ENCODE data around the gene HECTD4.
"Not testable (repeated sequence)": the region's sequence is repeated elsewhere in the genome, so short reads cannot be mapped to it uniquely, and the experiment has no call there.

HECTD4 gene

DNA sequence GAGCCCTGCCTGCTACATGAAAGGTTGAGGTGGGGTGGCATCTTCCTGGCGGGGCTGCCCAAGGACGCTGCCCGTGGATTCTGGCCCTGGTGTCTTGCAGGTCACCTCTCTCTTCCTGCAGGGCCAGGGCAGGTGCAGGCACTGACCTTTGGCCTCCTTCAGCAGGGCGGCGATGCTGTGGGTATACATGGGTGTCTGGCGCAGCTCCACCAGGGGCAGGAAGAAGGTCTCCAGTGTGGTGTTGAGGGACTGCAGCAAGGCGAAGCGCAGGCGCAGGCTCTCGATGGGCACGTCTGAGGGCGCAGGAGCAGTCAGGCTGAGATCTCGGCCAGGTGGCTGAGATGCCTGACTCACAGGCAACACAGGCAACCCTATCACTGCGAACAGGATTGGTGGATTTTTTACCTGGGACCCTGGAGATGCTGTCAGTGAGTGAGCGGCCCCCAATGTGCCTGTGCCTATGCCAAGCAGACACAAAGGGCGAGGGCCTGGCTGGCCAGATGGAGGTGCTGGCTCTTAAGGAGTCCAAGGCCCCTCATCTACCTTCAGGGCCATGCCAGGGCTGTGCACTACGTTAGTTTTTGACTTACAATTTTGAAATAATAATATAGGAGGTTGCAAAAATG lies 211.1 kb downstream of the HECTD4 start:
- no peak for DNase-seq

DNA sequence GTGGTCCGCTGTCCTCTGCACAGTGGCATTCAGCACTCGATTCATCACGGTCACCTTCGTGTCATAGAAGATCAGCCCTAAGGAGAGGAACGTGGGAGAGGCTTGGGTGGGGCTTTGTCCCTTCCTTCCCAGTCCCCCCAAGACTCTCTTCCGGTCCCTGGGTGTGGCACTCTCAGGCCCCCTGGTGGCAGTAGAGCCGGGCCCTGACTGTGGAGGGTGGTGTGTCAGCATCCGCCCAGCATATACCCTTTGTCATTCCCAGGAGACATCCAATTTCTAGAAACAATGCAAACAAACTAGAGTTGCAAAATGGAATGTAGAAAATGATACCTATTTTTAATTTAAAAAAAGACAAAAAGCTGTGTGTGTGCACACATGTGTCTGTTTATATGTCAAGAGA lies 211.9 kb downstream of the HECTD4 start:
- peak; percentile 31 to 46 for DNase-seq

DNA sequence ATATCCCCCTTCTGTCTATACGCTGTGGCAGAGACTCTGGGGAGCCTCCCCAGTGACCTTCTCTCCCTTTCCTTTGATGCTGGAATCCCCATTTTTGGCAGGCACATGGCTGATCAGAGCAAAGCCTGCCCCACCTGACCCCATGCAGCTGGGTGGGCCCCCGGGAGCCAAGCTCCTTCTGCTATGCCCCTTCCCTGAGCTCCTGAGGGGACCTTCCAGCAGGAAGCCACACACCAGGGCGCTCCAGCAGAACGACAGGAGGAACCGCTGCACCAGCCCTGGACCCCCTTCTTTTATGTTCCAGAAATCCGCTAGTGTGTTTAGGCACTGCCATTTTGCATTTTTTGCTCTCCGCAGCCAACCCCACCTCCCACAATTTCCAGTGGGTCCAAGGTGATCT lies 212.3 kb downstream of the HECTD4 start:
- no peak for DNase-seq

DNA sequence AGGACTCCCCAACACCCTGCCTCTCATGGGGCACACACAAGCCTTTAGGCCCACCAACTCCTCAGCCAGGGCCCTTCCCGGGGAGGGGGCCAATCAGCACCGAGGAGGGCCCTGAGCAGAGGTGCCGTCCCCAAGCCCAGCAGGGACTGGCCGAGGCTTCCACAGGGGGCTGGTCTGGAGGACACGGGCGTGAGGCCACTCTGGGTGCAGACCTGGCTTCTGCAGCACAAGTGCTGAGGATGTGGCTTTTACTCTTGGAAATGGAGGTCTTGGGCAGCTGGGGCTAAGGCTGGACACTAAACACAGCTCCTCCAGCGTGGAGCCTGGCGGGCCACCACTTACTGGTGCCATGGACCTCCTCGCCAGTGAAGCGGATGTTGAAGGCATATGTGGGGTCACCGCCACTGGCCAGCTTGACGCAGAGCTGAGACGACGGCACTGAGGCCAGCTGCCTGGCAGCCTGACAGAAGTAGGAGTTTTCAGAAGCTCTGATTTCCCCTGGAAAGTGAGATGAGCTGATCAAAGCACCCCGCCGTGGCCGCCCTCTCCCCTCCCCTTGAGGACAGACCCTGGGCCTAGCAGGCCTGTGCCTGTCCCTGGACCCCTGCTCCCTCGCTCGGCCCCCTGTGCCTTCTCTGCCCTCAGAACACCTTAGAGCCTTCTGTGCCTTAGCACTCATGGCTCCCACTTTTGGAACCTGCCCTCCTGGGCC lies 212.9 kb downstream of the HECTD4 start:
- no peak for DNase-seq

DNA sequence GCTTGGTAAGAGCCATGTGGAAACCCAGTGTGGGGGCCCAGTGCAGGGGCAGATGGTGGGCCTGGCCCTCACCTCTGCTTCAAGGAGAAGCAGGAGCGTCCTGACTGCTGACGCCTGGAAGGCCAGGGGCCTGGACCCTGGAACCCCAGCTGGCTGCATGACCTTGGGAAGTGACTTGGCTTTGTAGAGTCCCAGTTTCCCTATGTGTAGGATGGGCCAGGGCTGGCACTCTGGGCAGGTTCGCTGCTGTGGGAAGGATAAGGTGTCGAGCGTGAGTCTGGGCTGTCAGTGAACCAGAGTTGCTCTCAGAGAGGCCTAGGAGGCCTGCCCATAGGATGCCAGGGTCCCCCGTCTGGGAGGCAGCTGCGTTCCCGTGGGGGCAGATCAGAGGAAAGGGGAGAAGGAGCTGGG lies 213.7 kb downstream of the HECTD4 start:
- DNase-seq: no peak

- no peak for DNase-seq
Measured at GRCh38 chr12:112167718-112168525, 214.3 kb downstream of the HECTD4 start.

- DNase-seq: no peak
Measured at GRCh38 chr12:112167031-112167461, 215.2 kb downstream of the HECTD4 start.

- DNase-seq: no peak
Measured at GRCh38 chr12:112166051-112167015, 215.9 kb downstream of the HECTD4 start.

DNA sequence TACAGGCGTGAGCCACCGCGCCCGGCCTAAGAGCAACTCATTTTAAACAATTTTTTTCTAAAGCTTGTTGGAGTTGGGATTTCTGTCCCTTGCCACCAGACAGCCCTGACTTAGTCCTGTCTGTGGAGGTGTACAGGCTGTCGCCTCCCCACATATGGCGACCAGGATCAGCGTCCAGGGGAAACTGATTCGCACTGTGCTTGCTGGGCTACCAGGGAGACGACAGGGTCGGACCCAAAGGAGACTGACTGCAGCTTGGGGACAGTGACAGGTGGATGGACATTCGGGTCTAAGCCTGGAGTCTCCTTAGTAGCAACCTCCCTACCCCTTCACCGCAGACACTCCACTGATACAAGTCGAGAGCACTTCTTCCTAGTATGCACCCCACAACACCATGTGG lies 216.6 kb downstream of the HECTD4 start:
- DNase-seq: no peak

GRCh38 chr12:112164011-112164660 lies 218.1 kb downstream of the HECTD4 start:
- DNase-seq: no peak

- DNase-seq: no peak
Measured at GRCh38 chr12:112163471-112163991, 218.7 kb downstream of the HECTD4 start.

DNA sequence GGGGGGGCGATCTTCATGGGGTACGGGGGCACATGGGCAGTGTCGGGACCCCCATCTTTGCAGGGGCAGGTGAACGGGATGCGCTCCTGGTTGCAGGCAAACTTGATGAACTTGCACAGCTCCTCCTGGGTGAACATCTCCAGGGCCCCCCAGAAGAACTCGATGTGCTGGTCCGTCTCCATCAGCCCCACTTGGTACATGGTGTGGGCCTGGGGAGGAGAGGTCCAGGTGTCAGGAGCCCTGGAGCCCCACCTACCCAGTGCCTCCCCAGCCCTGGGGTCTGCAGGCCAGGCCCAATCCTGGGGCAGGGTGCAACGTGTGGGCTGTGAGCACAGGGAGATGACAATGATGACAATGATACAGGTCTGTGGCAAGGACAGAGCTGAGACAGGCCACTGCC lies 219.2 kb downstream of the HECTD4 start:
- no peak for DNase-seq

GRCh38 chr12:112162241-112162790 lies 219.9 kb downstream of the HECTD4 start:
- no peak for DNase-seq

GRCh38 chr12:112161711-112162110 lies 220.5 kb downstream of the HECTD4 start:
- no peak for DNase-seq

- DNase-seq: no peak
Measured at GRCh38 chr12:112160611-112161010, 221.6 kb downstream of the HECTD4 start.

- no peak for DNase-seq
Measured at GRCh38 chr12:112159146-112159541, 223.1 kb downstream of the HECTD4 start.

DNA sequence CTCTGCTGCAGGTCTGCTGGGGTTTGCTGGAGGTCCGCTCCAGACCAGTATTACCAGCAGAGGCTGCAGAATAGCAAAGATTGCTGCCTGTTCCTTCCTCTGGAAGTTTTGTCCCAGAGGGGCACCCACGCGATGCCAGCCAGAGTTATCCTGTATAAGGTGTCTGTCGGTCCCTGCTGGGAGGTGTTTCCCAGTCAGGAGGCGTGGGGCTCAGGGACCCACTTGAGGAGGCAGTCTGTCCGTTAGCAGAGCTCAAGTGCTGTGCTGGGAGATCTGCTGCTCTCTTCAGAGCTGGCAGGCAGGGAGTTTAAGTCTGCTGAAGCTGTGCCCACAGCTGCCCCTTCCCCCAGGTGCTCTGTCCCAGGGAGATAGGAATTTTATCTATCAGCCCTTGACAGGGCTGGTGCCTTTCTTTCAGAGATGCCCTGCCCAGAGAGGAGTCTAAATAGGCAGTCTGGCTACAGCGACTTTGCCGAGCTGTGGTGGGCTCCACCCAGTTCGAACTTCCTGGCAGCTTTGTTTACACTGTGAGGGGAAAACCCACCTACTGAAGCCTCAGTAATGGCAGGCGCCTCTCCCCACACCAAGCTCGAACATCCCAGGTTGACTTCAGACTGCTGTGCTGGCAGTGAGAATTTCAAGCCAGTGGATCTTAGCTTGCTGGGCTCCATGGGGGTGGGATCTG lies 223.6 kb downstream of the HECTD4 start:
- not testable (repeated sequence) for DNase-seq

GRCh38 chr12:112153893-112154219 lies 228.4 kb downstream of the HECTD4 start:
- no peak for DNase-seq

DNA sequence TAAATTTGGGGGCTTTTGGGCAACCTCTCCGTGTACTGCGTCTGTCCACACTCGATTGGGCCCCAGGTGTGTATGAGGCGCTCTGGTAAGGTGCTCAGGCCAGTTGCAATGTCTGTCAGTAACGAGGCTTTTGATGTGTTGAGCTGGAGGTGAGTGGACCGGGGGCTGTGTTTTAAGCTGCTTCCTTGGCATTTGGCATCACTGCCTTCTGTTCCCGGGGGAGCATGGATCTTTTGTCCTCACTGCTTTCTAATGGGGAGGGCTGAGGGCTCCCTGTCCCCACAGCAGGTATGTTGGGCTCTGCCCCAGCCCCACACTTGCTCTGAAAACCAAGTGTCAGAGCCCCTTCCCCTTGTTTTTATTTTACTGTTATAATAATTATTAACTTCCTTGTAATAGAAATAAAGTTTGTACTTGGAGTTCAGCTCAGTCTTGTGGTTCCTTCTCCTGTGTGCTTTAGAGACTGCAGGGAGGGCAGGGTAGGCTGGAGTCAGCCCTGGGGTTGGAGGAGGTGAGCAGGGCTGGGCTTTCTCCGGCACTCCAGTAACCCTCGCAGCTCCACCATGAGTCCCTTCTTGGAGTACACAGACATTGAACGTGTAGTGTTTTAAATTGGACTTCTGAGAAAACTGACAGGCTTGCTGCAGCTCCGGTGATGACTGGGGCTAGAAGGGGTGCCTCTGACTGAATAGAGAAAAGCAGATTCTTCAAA lies 228.9 kb downstream of the HECTD4 start:
- no peak for DNase-seq
